CD4-positive, alpha-beta T cell treated with Interleukin-10 for 1 hour (primary cell): ENCODE results near the gene POLR3G.

Source experiments
- DNase-seq: peaks from one replicate; pipeline ENCODE4 v3.0.0-alpha.2; 2020

POLR3G gene

DNA sequence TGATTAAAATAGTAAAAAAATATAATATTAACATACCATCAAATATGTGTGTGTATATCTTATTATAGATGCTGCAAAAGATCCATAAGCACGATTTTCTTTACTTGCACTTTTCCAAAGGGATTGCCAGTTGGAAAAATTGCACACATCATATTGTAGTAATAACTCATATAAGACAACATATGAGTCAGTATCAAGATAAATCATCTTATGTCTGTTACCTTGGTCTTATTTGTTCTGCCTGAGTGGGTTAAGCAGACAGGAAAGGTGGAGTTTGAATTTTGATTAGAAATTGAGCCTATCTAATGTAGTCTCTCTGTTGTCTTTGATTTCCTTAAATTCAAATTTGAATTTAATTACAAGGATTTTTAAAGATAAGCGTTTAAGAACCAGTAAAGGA lies 30.1 kb downstream of the POLR3G start:
- no peak for DNase-seq

DNA sequence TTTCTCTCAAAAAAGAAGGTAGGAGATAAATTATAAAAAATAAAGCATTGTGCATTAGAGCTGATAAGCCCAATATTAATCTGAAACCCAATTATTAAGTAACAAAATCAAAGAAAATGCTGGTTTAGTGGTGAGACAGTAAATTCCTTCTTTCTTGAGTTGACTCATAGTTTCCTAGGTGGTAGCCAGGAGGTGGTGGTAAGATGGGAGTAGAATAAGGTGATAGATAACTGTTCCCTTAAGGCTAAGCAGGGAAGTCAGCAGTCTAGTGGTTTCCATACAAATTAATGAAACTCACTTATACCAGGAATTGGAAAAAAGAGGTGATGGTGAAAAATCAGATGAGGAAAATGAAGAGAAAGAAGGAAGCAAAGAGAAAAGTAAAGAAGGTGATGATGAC lies 31.6 kb downstream of the POLR3G start:
- DNase-seq = no peak

DNA sequence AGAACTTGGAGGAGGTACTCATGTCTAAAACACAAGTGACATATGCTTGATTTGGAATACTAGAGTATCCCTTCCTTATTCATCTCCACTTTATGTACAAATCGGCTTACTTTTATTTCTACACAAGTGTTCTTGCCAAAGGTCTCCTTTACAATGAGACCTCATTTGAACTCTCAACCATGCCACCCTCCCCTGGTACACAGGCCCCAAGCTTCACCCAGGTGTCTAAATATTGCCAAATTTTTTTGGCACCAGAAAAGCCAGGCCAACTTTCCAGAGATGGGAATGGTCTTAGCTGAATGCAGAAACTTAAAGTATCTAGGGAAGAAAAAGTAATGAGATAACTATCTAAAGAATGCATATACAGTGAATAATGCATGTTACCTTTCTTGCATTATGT lies 35.8 kb downstream of the POLR3G start:
- DNase-seq = no peak

DNA sequence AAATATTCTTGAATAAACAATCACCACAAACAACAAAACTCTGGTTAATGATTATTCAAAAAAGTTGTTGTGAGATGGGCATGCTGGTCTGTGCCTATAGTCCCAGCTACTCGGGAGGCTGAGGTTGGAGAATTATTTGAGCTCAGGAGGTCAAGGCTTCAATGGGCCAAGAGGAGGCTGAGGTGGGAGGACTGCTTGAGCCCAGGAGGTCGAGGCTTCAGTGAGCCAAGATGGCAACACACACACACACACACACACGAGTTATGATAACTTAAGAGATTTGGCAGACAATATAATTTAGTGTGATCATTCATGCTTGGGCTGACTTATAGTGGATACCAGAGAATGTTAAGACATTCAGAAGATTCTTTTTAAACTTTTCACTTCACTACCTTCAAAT lies 39.9 kb downstream of the POLR3G start:
- DNase-seq = no peak

DNA sequence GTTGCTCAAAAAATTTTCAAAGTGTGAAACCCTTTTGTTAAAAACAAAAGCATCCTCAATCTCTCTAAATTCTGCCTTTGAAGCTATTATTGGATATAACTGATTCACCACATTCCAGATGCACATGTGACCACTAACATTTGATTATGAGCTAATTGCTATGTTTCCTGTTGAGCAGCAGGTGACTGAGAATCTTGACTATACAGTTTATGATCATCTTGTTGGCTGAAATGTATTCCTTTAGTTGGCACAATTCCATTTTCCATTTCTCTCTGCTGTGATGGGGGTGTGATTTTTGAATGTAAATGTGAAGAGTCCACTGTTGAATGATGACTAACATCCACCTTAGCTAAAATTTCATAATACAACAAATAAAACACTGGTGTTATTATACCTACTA lies 44.0 kb downstream of the POLR3G start:
- DNase-seq = no peak

DNA sequence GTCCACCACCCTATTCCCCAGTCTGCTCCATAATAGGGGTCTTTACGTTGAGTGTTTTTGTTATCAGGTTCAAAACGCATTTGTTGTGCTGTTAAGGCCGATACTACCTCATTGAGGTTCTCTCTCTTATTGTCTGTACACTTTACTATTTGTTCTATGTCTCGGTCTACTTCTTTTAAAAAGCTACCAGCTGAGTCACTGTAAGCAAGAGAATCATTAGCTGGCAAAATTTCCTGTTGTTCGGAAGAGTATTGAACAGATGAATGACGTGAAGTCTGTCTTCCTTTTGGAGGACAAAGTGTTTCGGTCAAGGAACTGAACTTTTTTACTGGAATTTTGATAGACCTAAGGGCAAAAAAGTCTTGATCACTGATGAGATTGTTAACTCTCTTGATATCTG lies 44.4 kb downstream of the POLR3G start:
- DNase-seq = no peak

DNA sequence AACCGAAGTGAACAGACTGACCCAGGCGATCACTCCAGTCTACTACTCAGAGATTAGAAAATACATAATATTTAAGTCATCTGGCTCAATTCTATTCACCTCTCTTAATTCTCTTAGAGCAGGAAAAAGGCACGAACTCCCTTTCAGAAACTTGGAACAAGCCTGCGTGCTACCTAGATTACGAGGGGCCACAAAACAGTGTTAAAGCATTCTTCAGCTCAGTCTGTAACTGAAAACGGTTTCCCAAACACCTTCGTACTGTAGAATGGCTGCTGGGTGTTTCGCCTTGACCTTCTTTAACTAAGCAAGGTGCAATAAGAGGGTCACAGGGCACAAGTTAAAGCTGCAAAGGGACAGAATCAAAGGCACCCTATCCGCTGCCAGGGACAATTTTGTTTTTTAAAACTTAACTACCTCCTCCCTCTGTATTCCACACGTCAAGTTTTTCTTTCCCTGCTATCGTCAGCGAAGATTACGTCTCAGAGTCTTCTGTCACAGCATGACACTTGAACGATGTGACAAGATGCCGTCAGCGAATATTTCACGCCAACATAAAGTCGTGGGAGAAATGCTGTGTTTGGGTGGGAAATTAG lies 54.0 kb downstream of the POLR3G start:
- peak; percentile 46 for DNase-seq

DNA sequence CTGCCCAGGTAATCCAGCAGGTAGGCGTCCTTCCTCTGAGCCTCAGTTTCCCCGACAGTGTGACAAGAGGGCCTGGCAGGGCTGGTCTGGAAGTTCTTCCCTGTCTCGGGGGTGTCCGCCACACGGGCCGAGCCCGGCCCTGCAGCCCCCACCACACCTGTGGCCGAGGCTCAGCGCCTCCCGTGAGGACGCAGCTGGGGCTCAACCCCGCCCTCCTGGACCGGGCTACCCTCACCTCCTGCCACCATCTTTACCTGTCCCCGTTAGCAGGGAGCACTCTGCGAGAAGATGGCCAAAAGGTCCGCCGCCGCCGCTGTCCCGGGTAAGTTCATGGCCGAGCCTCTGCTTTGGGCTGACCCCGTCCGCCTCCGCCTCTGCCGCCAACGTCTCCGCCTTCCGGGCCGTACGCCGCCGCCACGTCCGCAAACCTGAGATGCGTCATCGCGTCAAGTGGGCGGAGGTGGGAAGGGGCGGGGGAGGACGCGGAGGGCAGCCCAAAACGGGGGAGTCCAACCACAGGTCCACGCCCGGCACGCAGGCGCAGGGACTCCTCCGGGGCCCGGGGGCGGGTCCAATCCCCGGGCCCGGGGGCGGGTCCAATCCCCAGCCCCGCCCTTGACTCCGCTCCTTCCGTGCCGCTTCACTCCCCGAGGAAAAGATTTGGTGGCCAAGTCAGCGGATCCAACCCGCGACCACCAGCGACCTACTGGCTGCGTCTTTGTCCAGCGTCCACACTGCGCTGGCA lies 54.7 kb downstream of the POLR3G start, which contains the start of gene LYSMD3:
LYSMD3 (minus strand) TSS at position 391 of the 745 bp plus-strand sequence. CDS start 4,295 bp downstream, outside the sequence.
- DNase-seq = peak; percentile 96

DNA sequence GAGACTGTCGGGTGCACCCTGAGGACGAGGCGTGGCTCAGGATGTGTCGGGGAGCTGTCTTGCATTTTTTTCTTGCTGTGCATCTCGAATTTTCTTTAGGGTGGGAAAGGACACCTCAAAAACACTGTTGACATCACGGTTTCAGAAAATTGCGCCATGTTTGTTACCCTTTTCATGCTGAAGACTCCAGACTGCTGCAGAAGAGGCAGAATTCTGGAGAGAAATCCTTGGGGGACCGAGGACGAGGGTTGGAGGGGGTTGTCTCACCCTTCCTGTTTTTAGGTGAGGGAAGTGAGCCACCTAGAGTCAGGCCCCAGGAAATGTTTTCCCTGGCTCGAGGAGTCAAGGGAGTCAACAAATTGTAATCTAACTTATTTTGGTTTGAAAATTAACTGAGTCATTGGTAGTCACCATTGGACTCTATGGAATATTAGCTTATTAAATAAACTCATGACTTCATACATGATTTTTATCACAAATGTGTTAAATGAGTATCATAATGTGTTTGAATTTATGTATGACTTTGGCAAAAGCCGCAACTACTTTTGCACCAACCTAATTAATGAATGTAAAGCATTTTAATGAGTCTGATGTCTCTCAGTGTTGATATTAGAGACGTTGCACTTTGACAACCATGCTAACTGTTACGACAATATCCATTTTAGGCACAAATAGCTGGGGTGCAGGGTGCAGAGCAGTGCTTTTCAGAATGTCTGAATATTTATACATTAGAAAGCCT lies 55.4 kb downstream of the POLR3G start:
- peak; percentile 79 for DNase-seq

DNA sequence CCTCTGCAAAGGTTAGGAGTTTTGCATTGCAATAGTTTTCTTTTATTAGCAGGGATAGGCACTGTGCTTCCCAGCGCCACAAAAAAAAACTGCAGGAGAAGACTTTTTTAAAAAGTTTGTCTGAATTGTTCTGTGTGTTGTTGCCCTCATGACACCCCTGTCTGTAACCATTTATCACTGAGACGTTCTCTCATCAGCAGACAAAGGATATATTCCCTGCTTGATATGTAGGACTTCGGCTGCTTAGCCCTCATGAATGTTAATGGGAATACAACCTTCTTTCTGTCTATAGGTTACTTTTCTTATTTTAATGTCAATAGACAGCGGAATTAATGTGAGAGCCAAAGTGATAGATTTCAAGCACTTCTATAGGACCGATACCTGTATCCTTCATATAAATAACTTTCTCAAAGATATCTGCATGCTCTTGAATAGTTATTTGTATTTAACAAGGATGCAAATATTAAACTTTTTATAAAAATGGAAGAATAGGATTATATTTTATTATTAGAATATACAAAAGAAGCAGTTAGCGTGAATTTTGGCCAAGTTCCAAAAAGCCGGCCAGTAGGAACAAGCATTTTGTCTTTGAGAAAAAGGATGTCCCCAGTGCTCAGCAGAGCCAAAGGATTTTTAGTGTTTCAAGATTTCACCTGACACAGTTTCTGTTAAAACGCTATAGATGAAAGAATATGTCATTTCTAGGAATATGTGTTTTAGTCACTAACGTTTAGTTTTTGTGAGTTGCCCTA lies 56.2 kb downstream of the POLR3G start:
- no peak for DNase-seq

DNA sequence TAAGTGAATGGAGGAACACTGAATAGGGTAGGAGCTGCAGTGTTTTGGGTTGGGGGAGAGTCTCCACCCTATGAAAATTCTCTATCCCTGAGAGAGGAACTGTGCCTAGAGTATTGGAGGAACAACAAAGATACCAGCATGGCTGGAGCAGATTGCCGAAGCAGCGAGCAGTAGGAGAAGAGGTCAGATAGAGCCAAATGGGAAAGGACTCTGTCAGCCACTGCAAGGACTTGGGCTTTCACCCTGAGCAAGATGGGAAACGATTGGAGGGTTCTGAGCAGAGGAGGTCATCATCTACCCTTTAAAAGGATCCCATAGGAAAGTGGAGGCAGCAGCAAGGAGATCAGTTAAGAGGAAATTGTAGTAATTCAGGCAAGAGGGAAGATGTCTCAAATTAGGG lies 59.1 kb downstream of the POLR3G start:
- no peak for DNase-seq

DNA sequence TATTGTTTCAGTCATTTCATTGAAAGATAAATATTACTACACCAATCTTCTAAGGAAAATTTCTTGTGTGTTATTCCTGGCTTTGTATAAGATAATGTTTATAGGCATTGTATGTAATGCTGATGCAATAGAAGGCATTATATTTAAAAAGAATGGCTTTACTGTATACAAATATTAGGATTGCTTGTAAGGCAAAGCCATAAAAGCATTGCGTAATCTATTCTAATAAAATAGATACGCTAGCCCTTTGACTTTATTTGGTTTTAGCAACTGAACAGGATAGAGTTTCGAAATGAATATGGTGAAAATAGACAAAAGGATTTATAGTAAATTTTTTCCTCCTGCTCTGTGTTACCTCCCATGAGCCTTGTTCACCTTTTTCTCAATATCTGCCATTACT lies 60.3 kb downstream of the POLR3G start:
- no peak for DNase-seq

DNA sequence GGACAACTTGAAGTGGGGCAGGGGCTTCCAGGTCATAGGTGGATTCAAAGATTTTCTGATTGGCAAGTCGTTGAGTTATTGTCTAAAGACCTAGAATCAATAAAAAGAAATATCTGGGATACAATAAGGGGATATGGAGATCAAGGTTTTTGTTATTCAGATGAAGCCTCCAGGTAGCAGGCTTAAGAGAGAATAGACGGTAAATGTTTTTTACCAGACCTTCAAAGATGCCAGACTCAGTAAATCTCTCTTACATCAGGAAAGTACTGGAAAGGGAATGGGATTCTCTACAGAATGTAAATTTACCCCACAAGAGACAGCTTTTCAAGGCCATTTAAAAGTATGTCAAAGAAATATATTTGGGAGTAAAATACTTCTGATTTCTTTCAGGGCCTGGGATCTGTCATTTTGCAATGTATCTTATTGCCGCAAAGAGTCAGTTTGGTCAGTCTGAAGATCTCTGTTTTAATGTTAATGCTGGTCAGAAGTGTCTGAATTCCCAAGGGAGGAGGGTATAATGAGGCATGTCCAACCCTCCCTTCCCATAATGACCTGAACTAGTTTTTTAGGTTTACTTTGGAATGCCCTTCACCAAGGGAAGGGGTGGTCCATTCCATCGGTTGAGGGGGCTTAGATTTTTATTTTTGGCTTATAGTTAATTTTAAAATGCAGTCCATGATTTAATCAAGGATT lies 68.3 kb downstream of the POLR3G start:
- DNase-seq = no peak

DNA sequence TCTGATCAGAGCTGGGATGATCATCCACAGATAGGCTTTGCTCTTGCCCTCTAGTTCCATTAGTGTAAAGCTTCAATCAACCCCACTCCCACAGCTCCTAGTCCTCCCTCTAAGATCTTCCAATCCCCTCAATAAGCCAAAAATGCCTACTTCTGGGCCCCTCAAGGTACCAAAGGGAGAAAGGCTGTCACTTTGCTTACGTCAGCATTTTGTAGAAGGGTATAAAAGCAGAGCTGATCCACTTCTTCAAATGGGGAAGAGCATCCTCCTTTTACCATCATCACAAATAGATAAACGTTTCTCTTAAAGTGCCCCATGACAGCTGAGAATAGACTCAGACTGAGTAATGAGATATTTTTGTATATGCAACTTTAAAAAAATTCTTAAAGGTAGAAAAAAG lies 70.8 kb downstream of the POLR3G start:
- DNase-seq = no peak

DNA sequence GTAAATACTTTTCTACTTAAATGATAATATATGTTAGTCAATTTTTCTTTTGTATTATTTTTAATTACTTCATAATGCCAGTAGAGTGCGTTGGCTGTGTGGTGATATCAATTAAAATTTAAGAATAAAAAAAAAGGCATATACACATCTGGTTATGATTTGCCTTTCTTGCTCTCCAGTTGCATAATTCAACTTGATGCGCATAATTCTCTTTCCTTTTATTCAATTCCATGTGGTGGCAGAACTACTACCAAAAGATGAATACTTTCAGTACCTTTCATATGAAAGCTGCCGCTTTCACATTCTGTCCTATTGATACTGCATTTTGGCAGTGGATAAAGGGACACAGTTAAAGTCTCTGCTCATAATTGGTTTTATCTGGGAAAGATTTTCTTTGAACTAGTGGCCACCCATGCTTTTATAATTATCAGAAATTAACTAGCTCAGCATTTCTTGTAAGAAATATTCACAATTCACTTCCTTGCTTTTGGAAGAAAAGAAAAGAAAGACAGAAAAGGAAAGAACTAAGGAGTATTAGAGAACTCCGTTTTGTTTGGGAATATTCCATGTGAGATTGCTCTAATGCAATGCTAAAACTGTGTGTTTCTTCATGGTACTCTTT lies 71.7 kb downstream of the POLR3G start:
- no peak for DNase-seq

DNA sequence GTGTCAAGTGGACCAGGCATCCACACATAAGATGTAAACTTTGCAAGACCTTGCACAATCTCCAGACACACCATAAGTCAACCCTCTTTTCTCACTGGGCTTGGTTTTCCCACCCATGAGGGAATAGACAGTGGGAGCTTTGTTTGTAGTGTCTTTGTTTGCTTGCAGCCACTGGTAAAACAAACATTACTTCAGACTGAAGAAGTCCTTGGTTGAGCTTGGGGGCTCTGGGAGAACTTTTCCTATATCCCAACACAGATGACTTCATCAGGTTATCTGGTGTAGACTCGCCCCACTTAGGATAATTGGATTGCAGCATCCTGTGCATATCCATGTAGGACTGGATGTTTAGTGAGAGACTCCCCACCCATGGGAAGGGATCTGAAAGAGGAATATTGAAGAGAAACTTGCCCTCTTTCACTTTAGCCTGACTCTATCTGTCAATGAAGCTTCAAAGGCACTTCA lies 72.4 kb downstream of the POLR3G start:
- no peak for DNase-seq

DNA sequence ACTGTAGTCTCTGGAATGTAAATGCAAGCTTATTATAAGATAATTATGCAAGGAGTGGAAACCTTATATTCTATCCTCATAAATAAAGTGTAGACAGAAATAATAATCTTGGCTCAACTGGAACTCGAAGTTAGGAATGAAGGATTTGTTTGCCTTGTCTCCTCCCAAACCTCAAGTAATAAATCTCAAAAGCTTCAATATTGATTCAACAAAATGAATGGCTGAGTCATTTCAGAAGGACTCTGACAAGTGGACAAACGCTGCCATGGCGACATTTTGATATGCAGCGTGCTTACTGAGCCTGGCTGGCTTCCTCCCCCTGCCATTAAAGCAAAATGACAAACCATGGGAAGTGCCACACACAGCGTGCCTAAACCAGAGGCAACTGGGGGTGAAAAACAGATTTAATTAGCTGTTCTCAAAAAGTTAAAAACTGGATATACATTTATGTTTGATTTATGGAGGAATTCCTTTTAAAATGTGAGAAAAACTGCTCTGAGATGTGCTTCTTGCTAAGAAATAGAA lies 73.5 kb downstream of the POLR3G start:
- no peak for DNase-seq

DNA sequence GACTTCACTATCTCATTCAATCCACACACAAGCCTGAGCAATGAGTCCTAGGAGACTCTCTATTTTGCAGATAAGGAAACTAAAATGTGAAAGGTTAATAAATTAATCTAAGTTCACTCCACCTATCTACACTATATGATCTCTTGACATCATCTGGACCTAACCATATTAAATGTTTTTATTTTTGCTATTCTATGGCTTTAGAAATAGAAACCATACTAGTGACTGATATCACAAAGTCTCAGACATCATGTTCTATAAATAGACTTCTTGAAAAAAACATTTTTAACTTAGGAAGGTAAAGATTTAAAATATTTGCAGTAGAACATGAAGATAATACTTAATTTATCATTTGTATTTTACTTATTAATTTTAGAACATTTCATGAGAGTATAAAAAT lies 74.6 kb downstream of the POLR3G start:
- no peak for DNase-seq

DNA sequence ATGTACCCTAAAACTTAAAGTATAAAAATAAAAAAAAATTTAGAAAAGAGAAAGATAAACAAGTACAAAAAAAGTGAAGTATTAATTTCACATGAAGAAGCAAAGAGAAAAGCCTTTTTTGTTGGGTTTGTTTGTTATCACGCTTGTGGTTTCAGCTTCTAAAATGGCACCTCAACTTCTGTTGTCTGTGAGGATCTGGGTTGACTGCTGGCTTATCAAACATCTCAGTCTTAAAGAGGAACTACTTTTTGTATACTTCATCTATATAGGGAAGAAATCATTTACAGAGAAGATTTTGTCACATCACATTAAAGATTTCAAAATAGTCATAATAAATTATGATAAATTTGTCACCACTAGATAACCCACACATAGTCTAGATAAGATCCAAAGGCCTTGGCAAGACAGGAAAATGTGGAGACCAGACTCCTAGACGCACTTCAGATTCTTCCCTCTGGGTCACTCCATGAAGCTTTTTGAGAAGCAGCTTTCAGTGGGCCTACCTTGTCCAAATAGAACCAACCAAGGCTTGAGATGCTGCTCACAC lies 75.1 kb downstream of the POLR3G start:
- DNase-seq = no peak

DNA sequence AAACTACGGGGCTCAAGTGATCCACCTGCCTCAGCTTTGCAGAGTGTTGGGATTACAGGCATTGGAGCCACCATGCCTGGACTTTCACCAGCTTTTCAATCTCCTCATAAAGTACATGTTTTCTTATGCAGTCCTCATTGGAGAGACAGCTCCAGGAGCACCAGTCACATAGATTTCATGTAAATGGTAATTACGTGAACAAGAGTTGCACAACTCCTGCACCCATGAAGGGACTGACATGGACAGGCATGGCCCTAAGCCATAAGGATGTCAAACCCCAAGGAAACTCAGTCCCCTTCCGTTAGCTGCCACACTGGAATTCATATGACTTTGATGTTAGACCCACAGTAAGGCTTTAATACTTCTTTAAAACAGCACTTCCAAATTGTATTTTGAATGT lies 76.3 kb downstream of the POLR3G start:
- DNase-seq = no peak

DNA sequence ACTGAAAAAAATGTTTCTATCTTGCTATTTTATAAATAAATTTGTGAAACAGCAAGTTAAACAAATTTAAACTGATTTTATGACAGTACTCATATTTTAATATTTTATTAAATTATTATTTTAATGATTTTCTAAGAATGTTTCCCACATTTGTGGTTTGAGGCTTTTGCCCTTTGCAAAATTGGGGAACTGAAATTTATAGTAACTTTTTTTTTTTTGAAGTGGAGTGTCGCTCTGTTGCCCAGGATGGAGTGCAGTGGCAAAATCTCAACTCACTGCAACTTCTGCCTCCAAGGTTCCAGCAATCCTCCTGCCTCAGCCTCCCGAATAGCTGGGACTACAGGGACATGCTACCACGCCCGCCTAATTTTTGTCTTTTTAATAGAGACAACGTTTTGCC lies 76.7 kb downstream of the POLR3G start:
- no peak for DNase-seq

DNA sequence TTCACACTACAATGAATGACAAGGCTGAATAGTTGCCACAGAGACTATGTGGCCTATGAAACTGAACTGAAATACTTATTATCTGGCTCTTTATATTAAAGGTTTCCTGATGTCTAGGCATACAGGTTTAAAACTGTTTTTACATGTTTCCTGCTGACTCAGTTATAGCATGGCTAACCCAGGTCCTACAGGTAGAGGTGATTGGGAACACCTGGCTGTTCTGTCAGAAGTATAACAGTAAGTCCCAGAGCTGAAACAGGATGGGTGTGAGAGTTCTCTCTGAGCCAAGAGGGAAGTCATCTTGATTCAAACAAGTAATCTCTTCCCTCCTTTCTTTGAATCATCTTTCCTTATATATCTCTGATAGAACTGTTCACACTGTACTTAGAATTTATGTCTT lies 79.0 kb downstream of the POLR3G start:
- DNase-seq = no peak
